ENCODE data around the gene PRDM12. TPM values are rescaled to one million over a fixed set of nuclear protein-coding genes. Genes with fewer than 3 reads are reported as not detected.

PRDM12 gene
- total RNA-seq, 3 donors from 2014 or later, result not detected

DNA sequence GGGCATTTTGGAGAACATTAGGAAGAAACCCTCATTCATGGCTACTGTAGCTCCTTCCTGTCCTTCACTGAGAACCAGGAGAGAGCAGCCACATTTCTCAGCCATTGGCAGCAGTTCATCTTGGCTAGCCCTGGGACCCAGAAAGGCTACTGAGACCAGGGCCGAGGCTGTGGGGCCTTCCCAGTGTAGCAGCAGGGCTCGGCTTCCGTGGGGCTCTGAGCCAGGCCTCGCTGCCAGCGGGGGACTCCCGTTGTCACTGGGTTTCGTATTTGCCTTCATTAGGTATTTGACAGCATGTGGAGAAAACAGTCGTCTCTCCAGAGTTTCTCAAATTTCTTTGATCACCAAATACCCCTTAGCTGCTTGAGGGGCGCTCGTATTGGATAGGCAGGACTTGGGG lies 37.3 kb upstream of the PRDM12 start:
- Histone ChIP-seq H3K36me3 (peaks cover 12% of the 10 kb centered on the region), H3K27me3 (no peaks in the 10 kb centered on the region), H3K9me3 (no peaks in the 10 kb centered on the region), H3K4me1 (no peaks in the 10 kb centered on the region), H3K27ac (no peak overlapping the region), H3K4me3 (no peak overlapping the region)
- intact Hi-C loops (cut with DNase I; ENCODE audit: low total_unique reads), result no loop called here
- DNase-seq (ENCODE audit: low spot score in 2 of 2), result no peak
- no peak for TF ChIP-seq POLR2A (IDR thresholded peaks at IDR 0.05)
- no peak for TF ChIP-seq POLR2AphosphoS5 (IDR thresholded peaks at IDR 0.05)
- TF ChIP-seq, protein P1, sequence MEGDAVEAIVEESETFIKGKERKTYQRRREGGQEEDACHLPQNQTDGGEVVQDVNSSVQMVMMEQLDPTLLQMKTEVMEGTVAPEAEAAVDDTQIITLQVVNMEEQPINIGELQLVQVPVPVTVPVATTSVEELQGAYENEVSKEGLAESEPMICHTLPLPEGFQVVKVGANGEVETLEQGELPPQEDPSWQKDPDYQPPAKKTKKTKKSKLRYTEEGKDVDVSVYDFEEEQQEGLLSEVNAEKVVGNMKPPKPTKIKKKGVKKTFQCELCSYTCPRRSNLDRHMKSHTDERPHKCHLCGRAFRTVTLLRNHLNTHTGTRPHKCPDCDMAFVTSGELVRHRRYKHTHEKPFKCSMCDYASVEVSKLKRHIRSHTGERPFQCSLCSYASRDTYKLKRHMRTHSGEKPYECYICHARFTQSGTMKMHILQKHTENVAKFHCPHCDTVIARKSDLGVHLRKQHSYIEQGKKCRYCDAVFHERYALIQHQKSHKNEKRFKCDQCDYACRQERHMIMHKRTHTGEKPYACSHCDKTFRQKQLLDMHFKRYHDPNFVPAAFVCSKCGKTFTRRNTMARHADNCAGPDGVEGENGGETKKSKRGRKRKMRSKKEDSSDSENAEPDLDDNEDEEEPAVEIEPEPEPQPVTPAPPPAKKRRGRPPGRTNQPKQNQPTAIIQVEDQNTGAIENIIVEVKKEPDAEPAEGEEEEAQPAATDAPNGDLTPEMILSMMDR (IDR thresholded peaks at IDR 0.05), result no peak

DNA sequence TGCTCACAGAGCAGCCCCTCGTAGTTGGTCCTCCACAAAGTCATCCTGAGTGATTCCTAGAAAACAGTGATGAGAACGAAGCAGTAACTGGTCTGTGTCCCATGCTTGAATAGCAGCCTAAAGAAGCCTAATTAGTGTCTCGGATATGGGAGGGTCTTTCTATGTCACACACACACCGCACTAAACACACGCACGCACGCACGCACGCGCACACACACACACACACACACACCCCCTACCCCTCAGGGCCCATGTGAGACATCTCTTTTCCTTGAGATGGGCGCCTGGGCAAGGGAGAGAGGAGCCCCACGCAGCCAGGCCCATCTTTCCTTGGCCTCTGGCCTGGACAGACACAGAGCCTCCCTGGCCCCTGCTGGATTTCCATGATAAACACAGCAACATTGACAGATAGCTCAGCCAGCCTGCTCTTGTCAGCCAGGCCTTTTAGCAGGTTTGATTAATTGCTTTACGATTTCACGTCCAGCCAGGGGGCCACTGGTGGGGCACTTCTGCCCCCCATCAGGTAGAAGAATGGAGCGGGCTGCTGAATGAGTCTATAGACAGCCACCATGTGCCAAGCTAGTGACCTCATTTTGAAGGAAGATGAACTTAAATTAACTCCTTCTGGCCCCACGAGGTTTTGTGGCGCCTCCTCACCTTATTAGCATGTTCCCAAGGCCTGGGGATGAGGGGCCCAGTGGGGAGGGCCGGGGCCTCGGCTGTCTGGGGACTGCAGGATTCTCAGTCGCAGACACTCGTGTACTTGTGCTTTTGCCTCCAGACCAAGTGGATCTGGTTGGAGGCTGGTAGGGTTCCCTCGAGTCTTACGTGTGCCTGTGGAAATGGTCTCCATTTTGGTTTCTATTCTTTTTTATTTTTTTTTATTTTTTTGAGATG lies 36.2 kb upstream of the PRDM12 start:
- DNase-seq (ENCODE audit: low spot score in 2 of 2), result no peak
- intact Hi-C loops (cut with DNase I; ENCODE audit: low total_unique reads), result no loop called here
- Histone ChIP-seq H3K36me3 (peaks cover 6% of the 10 kb centered on the region), H3K9me3 (no peaks in the 10 kb centered on the region), H3K27me3 (no peaks in the 10 kb centered on the region), H3K27ac (no peak overlapping the region), H3K4me1 (no peaks in the 10 kb centered on the region), H3K4me3 (no peak overlapping the region)
- TF ChIP-seq POLR2AphosphoS5 (IDR thresholded peaks at IDR 0.05), result no peak
- TF ChIP-seq POLR2A (IDR thresholded peaks at IDR 0.05), result no peak
- TF ChIP-seq, protein P1 (IDR thresholded peaks at IDR 0.05), result no peak

DNA sequence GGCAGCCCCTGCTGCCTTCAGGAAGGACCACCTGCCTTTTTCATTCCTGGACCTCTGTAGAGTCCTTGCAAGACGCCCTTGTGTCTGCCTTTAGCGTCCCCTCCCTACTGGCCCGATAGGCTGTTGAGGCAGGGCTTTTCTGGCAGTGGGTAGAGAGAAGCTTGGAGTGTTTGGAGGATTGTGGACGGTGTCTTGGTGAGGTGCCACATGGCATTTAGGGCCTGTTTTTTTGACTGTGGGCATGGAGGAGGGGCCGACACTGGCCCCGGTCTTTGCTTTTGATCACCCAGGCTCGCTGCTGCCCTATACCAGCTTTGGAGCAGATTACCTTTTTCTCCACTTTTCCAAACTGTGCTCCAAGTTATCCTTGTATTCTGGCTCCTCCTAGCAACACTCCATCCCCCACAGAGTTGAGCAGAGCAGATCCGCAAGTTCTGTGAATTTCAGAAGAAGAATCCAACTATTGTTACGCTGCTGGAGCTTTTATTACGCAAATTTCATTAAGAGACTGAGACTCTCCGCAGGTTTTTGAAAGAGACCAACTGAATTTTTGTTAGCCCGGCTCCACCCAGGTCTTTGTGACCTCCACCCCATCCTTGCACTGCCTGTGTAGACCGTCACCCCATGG lies 34.8 kb upstream of the PRDM12 start:
- H3K4me3 ChIP-seq, result no peak overlapping the region
- no peaks in the 10 kb centered on the region for H3K9me3 ChIP-seq
- H3K4me1 ChIP-seq, result no peaks in the 10 kb centered on the region
- H3K36me3 ChIP-seq, result peaks cover 6% of the 10 kb centered on the region
- H3K27me3 ChIP-seq, result no peaks in the 10 kb centered on the region
- DNase-seq (ENCODE audit: low spot score in 2 of 2), result peak in 1 of 2 donors; percentile 15
- H3K27ac ChIP-seq, result no peak overlapping the region
- TF ChIP-seq POLR2AphosphoS5 (IDR thresholded peaks at IDR 0.05), result no peak
- TF ChIP-seq, protein P1 (IDR thresholded peaks at IDR 0.05), result no peak
- no peak for TF ChIP-seq POLR2A (IDR thresholded peaks at IDR 0.05)
- intact Hi-C loops (cut with DNase I; ENCODE audit: low total_unique reads), result no loop called here

DNA sequence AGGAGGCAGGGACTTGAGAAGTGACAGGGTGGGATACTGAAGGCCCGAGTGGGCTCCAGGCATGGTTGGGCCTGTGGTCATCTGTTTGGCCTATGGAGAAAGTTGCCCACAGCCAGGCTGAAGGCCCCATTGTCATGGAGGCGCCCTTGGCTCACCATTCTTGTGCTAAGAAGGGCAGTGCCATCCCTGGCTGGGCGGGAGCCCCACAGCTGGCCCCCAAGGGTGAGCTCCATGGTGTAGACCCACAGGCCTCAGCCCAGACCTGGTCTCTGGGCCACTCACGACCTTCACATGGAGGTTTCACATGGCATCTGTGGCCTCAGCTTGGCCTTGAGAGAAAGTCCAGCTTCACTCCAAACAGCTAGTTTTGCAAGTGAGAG lies 34.3 kb upstream of the PRDM12 start:
- intact Hi-C loops (cut with DNase I; ENCODE audit: low total_unique reads), result no loop called here
- Histone ChIP-seq H3K27ac (no peak overlapping the region), H3K4me1 (no peaks in the 10 kb centered on the region), H3K27me3 (no peaks in the 10 kb centered on the region), H3K9me3 (no peaks in the 10 kb centered on the region), H3K4me3 (no peak overlapping the region), H3K36me3 (peaks cover 6% of the 10 kb centered on the region)
- TF ChIP-seq, protein P1 (IDR thresholded peaks at IDR 0.05), result no peak
- TF ChIP-seq POLR2A (IDR thresholded peaks at IDR 0.05) (no peak), POLR2AphosphoS5 (IDR thresholded peaks at IDR 0.05) (no peak)
- DNase-seq (ENCODE audit: low spot score in 2 of 2), result peak in 1 of 2 donors; percentile 38

Measured in breast epithelium (tissue), 4 donors.